Testis (tissue), 2 donors: ENCODE measurements around the gene KRT74.

Experiments
- CTCF ChIP-seq, 3 experiments: fragments of 450-650 bp in 2 of 3; fragments of 200-600 bp in 1 of 3; sonication (generic) in 1 of 3; IDR thresholded peaks; one replicate each; pipeline ENCODE4 v1.5.1; 2016 to 2019; ENCODE audit warnings: antibody characterized with exemption in 3 of 3, mild to moderate bottlenecking in 2 of 3, moderate library complexity in 1 of 3
- POLR2A ChIP-seq: fragments of 450-650 bp; IDR thresholded peaks from one replicate; pipeline ENCODE4 v1.6.1; 2017; ENCODE audit warnings: antibody characterized with exemption, mild to moderate bottlenecking, moderate library complexity

GRCh38 chr12:52579468-52580465 lies 6.1 kb upstream of the KRT74 start:
- TF ChIP-seq CTCF (IDR thresholded peaks at IDR 0.05) (no peak), POLR2A (no peak)
